H9 (cell line): ENCODE data around the gene CHL1. TPM values are rescaled to one million over a fixed set of nuclear protein-coding genes. Genes with fewer than 3 reads are reported as not detected.

Experiments
- DNase-seq: peaks from one replicate; pipeline ENCODE4 v3.0.0-alpha.2; 2017
- H2AFZ ChIP-seq: one replicate; pipeline ENCODE4 v1.6.1; 2013; ENCODE audit warnings: mild to moderate bottlenecking, low read length, control low read depth, moderate library complexity
- H2AK5ac ChIP-seq: 2 replicates; pipeline ENCODE4 v1.6.1; 2013; ENCODE audit warnings: low read length, control low read depth, mixed read lengths; ENCODE audit not compliant: insufficient read length
- H2BK120ac ChIP-seq: one replicate; pipeline ENCODE4 v1.6.1; 2013; ENCODE audit warnings: low read depth, mild to moderate bottlenecking, low read length, control low read depth, inconsistent platforms; ENCODE audit not compliant: poor library complexity, severe bottlenecking
- H2BK12ac ChIP-seq: 2 replicates; pipeline ENCODE4 v1.6.1; 2013; ENCODE audit warnings: low read length, control low read depth, mixed read lengths, low read depth; ENCODE audit not compliant: insufficient read length
- H2BK15ac ChIP-seq: 2 replicates; pipeline ENCODE4 v1.6.1; 2013; ENCODE audit warnings: low read depth, low read length, control low read depth
- H2BK20ac ChIP-seq: one replicate; pipeline ENCODE4 v1.6.1; 2013; ENCODE audit warnings: low read depth, mild to moderate bottlenecking, low read length, control low read depth, inconsistent platforms; ENCODE audit not compliant: poor library complexity, severe bottlenecking
- H2BK5ac ChIP-seq: 2 replicates; pipeline ENCODE4 v1.6.1; 2013; ENCODE audit warnings: low read length, control low read depth, mixed read lengths; ENCODE audit not compliant: insufficient read length
- H3K14ac ChIP-seq: 2 replicates; pipeline ENCODE4 v1.6.1; 2013; ENCODE audit warnings: low read length, control low read depth; ENCODE audit not compliant: insufficient read depth
- H3K18ac ChIP-seq: 2 replicates; pipeline ENCODE4 v1.6.1; 2013; ENCODE audit warnings: low read depth, mild to moderate bottlenecking, mixed read lengths, low read length, control low read depth; ENCODE audit not compliant: insufficient read length
- H3K23ac ChIP-seq: 2 replicates; pipeline ENCODE4 v1.6.1; 2013; ENCODE audit warnings: low read length, control low read depth, mixed read lengths, low read depth; ENCODE audit not compliant: insufficient read length
- H3K23me2 ChIP-seq: 2 replicates; pipeline ENCODE4 v1.6.1; 2013; ENCODE audit warnings: low read depth, mild to moderate bottlenecking, mixed read lengths, low read length, control low read depth; ENCODE audit not compliant: insufficient read length, poor library complexity, severe bottlenecking
- H3K27ac ChIP-seq: 2 replicates; pipeline ENCODE4 v1.5.1; 2013; ENCODE audit warnings: low read length, control low read depth, mixed read lengths, low read depth; ENCODE audit not compliant: insufficient read length
- H3K27me3 ChIP-seq: 2 replicates; pipeline ENCODE4 v1.6.1; 2013; ENCODE audit warnings: low read length, control low read depth, inconsistent platforms; ENCODE audit not compliant: insufficient read depth
- H3K4ac ChIP-seq: 2 replicates; pipeline ENCODE4 v1.6.1; 2013; ENCODE audit warnings: low read depth, mild to moderate bottlenecking, control low read depth, inconsistent platforms, low read length, moderate library complexity
- H3K4me1 ChIP-seq: 2 replicates; pipeline ENCODE4 v1.6.1; 2013; ENCODE audit warnings: low read length, control low read depth, inconsistent platforms; ENCODE audit not compliant: insufficient read depth
- H3K4me2 ChIP-seq: 2 replicates; pipeline ENCODE4 v1.6.1; 2013; ENCODE audit warnings: low read length, control low read depth, mixed read lengths; ENCODE audit not compliant: insufficient read length, insufficient read depth
- H3K56ac ChIP-seq: 2 replicates; pipeline ENCODE4 v1.6.1; 2013; ENCODE audit warnings: low read depth, mild to moderate bottlenecking, mixed read lengths, low read length, control low read depth; ENCODE audit not compliant: insufficient read length
- H3K79me1 ChIP-seq: 2 replicates; pipeline ENCODE4 v1.6.1; 2013; ENCODE audit warnings: low read depth, mild to moderate bottlenecking, moderate library complexity, low read length, control low read depth, inconsistent platforms; ENCODE audit not compliant: insufficient read depth, poor library complexity, severe bottlenecking
- H3K79me2 ChIP-seq: 2 replicates; pipeline ENCODE4 v1.6.1; 2013; ENCODE audit warnings: low read length, control low read depth, inconsistent platforms; ENCODE audit not compliant: insufficient read depth
- H3K9ac ChIP-seq: 2 replicates; pipeline ENCODE4 v1.6.1; 2013; ENCODE audit warnings: low read length, control low read depth, mixed read lengths; ENCODE audit not compliant: insufficient read length; ENCODE audit errors: extremely low read depth
- H3K9me3 ChIP-seq: one replicate; pipeline ENCODE4 v1.6.1; 2013; ENCODE audit warnings: low read depth, low read length, inconsistent platforms; ENCODE audit not compliant: control insufficient read depth
- H3T11ph ChIP-seq: one replicate; pipeline ENCODE4 v1.6.1; 2013; ENCODE audit warnings: mild to moderate bottlenecking, low read length, control low read depth, inconsistent platforms
- H4K20me1 ChIP-seq: one replicate; pipeline ENCODE4 v1.6.1; 2013; ENCODE audit not compliant: control insufficient read depth, insufficient read length, insufficient read depth
- H4K5ac ChIP-seq: 2 replicates; pipeline ENCODE4 v1.6.1; 2013; ENCODE audit warnings: low read depth, mild to moderate bottlenecking, mixed read lengths, low read length, control low read depth; ENCODE audit not compliant: insufficient read length
- H4K8ac ChIP-seq: replicated peaks from 2 replicates; pipeline ENCODE4 v1.6.1; 2013; ENCODE audit warnings: low read length, control low read depth, mixed read lengths, low read depth; ENCODE audit not compliant: insufficient read length
- H4K91ac ChIP-seq: 2 replicates; pipeline ENCODE4 v1.6.1; 2013; ENCODE audit warnings: low read depth, mild to moderate bottlenecking, moderate library complexity, mixed read lengths, low read length, control low read depth; ENCODE audit not compliant: insufficient read length
- H3K27ac Mint-ChIP-seq, 3 experiments: 2 replicates in 2 of 3; 3 replicates in 1 of 3; pipeline ENCODE4 v1.8.0; 2020 to 2021; ENCODE audit warnings: mixed read lengths in 3 of 3, mild to moderate bottlenecking in 1 of 3, moderate library complexity in 1 of 3
- H3K27me3 Mint-ChIP-seq: 2 replicates; pipeline ENCODE4 v1.8.0; 2021; ENCODE audit warnings: low read depth, mild to moderate bottlenecking, moderate library complexity, mixed read lengths
- H3K36me3 Mint-ChIP-seq, 3 experiments: 2 replicates in 2 of 3; 3 replicates in 1 of 3; pipeline ENCODE4 v1.8.0; 2020 to 2021; ENCODE audit warnings: low read depth in 3 of 3, mixed read lengths in 3 of 3; ENCODE audit not compliant: insufficient read depth in 1 of 3
- H3K4me1 Mint-ChIP-seq, 2 experiments: 2 replicates each; pipeline ENCODE4 v1.8.0; 2020; ENCODE audit warnings: mixed read lengths in 2 of 2
- H3K4me3 Mint-ChIP-seq, 2 experiments: 2 replicates in 1 of 2; 3 replicates in 1 of 2; pipeline ENCODE4 v1.8.0; 2020 to 2021; ENCODE audit warnings: mild to moderate bottlenecking in 2 of 2, mixed read lengths in 2 of 2, moderate library complexity in 1 of 2
- H3K9me3 Mint-ChIP-seq, 2 experiments: 2 replicates in 1 of 2; 3 replicates in 1 of 2; pipeline ENCODE4 v1.8.0; 2020; ENCODE audit warnings: mild to moderate bottlenecking in 2 of 2, mixed read lengths in 2 of 2, moderate library complexity in 1 of 2
- WGBS: extraction: QIAGEN DNeasy Blood & Tissue Kit; methylation state at CpG from one replicate; pipeline ENCODE4 v1.1.7; 2013; ENCODE audit warnings: missing lambda C conversion rate, low lambda C conversion rate, mixed read lengths; ENCODE audit not compliant: insufficient read length; ENCODE audit errors: extremely low coverage; 5-methylcytosine and 5-hydroxymethylcytosine counted together
- total RNA-seq: library from RNA; stranded (reverse); gene quantifications from 2 replicates; pipeline ENCODE4 v1.2.1, GENCODE V29; 2021
- TF ChIP-seq, protein P1 (sequence below): fragments of 200-600 bp; sonication (generic); conservative IDR thresholded peaks from 3 replicates; pipeline ENCODE4 v1.8.0; 2021; ENCODE audit warnings: antibody characterized with exemption, mild to moderate bottlenecking

Gene CHL1
- total RNA-seq, 1 experiment from 2014 or later = not detected

DNA sequence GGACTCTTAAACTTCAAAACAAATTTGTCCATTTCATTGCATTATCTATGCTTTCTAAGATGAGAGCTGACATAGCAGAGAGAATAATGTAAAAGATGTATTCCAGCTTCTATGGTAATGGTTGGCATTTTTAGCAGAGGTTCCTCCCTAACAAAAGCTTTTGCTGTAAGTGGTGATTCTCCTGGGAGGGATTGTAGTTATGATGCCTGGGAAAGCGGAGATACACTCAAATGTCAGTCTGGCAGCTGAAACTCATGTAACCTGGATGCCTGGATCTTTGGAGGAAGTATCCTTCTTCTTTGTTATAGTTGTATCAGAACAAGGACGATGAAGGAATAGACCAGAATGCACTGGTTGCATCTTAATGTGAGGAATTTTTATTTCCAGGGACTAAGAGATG lies 7.5 kb downstream of the CHL1 start:
- H3K4me3 Mint-ChIP-seq = no peak overlapping the region
- H3K4me1 Mint-ChIP-seq = no peaks in the 10 kb centered on the region
- H3K36me3 Mint-ChIP-seq = no peaks in the 10 kb centered on the region
- WGBS = no CpG with 5 or more reads among the region's 2 CpGs
- Histone ChIP-seq H3K4ac (no peak overlapping the region), H3K14ac (no peak overlapping the region), H3K9ac (no peak overlapping the region), H3K79me2 (no peaks in the 10 kb centered on the region), H3K56ac (no peak overlapping the region), H4K20me1 (no peaks in the 10 kb centered on the region), H4K8ac (no peak overlapping the region), H3T11ph (no peak overlapping the region), H3K27me3 (no peaks in the 10 kb centered on the region), H3K9me3 (no peaks in the 10 kb centered on the region), H3K23me2 (no peaks in the 10 kb centered on the region), H3K18ac (no peak overlapping the region), H2BK5ac (no peak overlapping the region), H4K5ac (no peak overlapping the region), H2BK120ac (no peak overlapping the region), H2AFZ (no peak overlapping the region), H2BK15ac (no peak overlapping the region), H2AK5ac (no peak overlapping the region), H4K91ac (no peak overlapping the region), H3K27ac (no peak overlapping the region), H3K79me1 (no peaks in the 10 kb centered on the region), H3K4me1 (no peaks in the 10 kb centered on the region), H3K4me2 (no peak overlapping the region), H2BK12ac (no peak overlapping the region), H3K23ac (no peak overlapping the region), H2BK20ac (no peak overlapping the region)
- TF ChIP-seq, protein P1, sequence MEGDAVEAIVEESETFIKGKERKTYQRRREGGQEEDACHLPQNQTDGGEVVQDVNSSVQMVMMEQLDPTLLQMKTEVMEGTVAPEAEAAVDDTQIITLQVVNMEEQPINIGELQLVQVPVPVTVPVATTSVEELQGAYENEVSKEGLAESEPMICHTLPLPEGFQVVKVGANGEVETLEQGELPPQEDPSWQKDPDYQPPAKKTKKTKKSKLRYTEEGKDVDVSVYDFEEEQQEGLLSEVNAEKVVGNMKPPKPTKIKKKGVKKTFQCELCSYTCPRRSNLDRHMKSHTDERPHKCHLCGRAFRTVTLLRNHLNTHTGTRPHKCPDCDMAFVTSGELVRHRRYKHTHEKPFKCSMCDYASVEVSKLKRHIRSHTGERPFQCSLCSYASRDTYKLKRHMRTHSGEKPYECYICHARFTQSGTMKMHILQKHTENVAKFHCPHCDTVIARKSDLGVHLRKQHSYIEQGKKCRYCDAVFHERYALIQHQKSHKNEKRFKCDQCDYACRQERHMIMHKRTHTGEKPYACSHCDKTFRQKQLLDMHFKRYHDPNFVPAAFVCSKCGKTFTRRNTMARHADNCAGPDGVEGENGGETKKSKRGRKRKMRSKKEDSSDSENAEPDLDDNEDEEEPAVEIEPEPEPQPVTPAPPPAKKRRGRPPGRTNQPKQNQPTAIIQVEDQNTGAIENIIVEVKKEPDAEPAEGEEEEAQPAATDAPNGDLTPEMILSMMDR = no peak
- H3K9me3 Mint-ChIP-seq = no peaks in the 10 kb centered on the region
- DNase-seq = no peak
- H3K27ac Mint-ChIP-seq = no peak overlapping the region
- H3K27me3 Mint-ChIP-seq = peaks cover 31% of the 10 kb centered on the region
